Cardiac muscle cell (in vitro differentiated cells and primary cell): ENCODE measurements around the gene ZNF239. TPM values are rescaled to one million over a fixed set of nuclear protein-coding genes. Genes with fewer than 3 reads are reported as not detected.

Experiments used
- DNase-seq, 2 donors: peaks; one replicate each; pipeline versions ENCODE4 v3.0.0 to v3.0.0-alpha.2; 2010 to 2017; ENCODE audit warnings: low read depth in 1 of 2, low spot score in 1 of 2
- H3K27ac ChIP-seq: fragments of 200-600 bp; sonication (generic); 2 replicates; pipeline ENCODE4 v1.5.1; 2016
- H3K27me3 ChIP-seq: fragments of 200-600 bp; sonication (generic); 2 replicates; pipeline ENCODE4 v1.6.0; 2016; ENCODE audit warnings: control low read depth
- H3K36me3 ChIP-seq: fragments of 200-600 bp; sonication (generic); 2 replicates; pipeline ENCODE4 v1.5.1; 2016; ENCODE audit warnings: control low read depth
- H3K4me1 ChIP-seq: fragments of 200-600 bp; sonication (generic); 2 replicates; pipeline ENCODE4 v1.8.1; 2017; ENCODE audit warnings: low read depth, mild to moderate bottlenecking, mixed run types
- H3K4me3 ChIP-seq: fragments of 200-600 bp; sonication (generic); 2 replicates; pipeline ENCODE4 v1.5.1; 2016; ENCODE audit warnings: mild to moderate bottlenecking
- H3K9me3 ChIP-seq: fragments of 200-600 bp; sonication (generic); 2 replicates; pipeline ENCODE4 v1.5.1; 2017; ENCODE audit warnings: low read depth, mild to moderate bottlenecking, control low read depth
- CTCF ChIP-seq: IDR thresholded peaks from 2 replicates; pipeline ENCODE4 v1.5.1; 2012; ENCODE audit warnings: low read depth, mild to moderate bottlenecking, low read length
- polyA plus RNA-seq: library from polyadenylated mRNA; unstranded; fragments of >200 nt; fragmentation: Nextera tagmentation; extraction: Ambion mirVana; gene quantifications from 2 replicates; pipeline ENCODE4 v1.2.1, GENCODE V29; 2016
- total RNA-seq: library from RNA; depleted of rRNA; stranded (reverse); fragments of >200 nt; gene quantifications from 2 replicates; pipeline ENCODE4 v1.2.3, GENCODE V29; 2016

The ZNF239 gene
- total and polyA plus RNA-seq, 2 experiments from 2014 or later, result 2.8 to 6.1 TPM

GRCh38 chr10:43585981-43586729, 11.7 kb upstream of the ZNF239 start:
- Histone ChIP-seq H3K36me3 (no peaks in the 10 kb centered on the region), H3K27me3 (no peaks in the 10 kb centered on the region), H3K4me3 (no peak overlapping the region), H3K4me1 (no peaks in the 10 kb centered on the region), H3K27ac (no peak overlapping the region), H3K9me3 (no peaks in the 10 kb centered on the region)
- TF ChIP-seq CTCF, result no peak
- DNase-seq, result no peak

GRCh38 chr10:43585046-43585445, 10.6 kb upstream of the ZNF239 start:
- no peak overlapping the region for H3K27ac ChIP-seq
- H3K4me3 ChIP-seq, result no peak overlapping the region
- no peak for TF ChIP-seq CTCF
- no peaks in the 10 kb centered on the region for H3K9me3 ChIP-seq
- no peaks in the 10 kb centered on the region for H3K36me3 ChIP-seq
- H3K4me1 ChIP-seq, result no peaks in the 10 kb centered on the region
- no peak for DNase-seq
- H3K27me3 ChIP-seq, result no peaks in the 10 kb centered on the region

GRCh38 chr10:43584051-43584450, 9.6 kb upstream of the ZNF239 start:
- no peak for DNase-seq
- TF ChIP-seq CTCF, result no peak
- Histone ChIP-seq H3K27me3 (no peaks in the 10 kb centered on the region), H3K27ac (no peak overlapping the region), H3K9me3 (no peaks in the 10 kb centered on the region), H3K4me1 (no peaks in the 10 kb centered on the region), H3K4me3 (no peak overlapping the region), H3K36me3 (no peaks in the 10 kb centered on the region)

GRCh38 chr10:43576580-43576979, 2.2 kb upstream of the ZNF239 start:
- no peak overlapping the region for H3K4me3 ChIP-seq
- no peak for TF ChIP-seq CTCF
- H3K36me3 ChIP-seq, result no peaks in the 10 kb centered on the region
- no peaks in the 10 kb centered on the region for H3K9me3 ChIP-seq
- H3K4me1 ChIP-seq, result peaks cover 2% of the 10 kb centered on the region
- H3K27me3 ChIP-seq, result no peaks in the 10 kb centered on the region
- DNase-seq, result no peak
- H3K27ac ChIP-seq, result no peak overlapping the region

GRCh38 chr10:43576062-43576461, 1.6 kb upstream of the ZNF239 start:
- Histone ChIP-seq H3K27me3 (no peaks in the 10 kb centered on the region), H3K36me3 (no peaks in the 10 kb centered on the region), H3K4me3 (no peak overlapping the region), H3K4me1 (peaks cover 2% of the 10 kb centered on the region), H3K9me3 (no peaks in the 10 kb centered on the region), H3K27ac (no peak overlapping the region)
- TF ChIP-seq CTCF, result no peak
- no peak for DNase-seq
